Osteoblast (primary cell): ENCODE measurements around the gene DOK7. TPM values are rescaled to one million over a fixed set of nuclear protein-coding genes. Genes with fewer than 3 reads are reported as not detected.

Experiments
- DNase-seq: peaks from one replicate; pipeline ENCODE4 v3.0.0; 2011; ENCODE audit warnings: low spot score, mixed read lengths; ENCODE audit not compliant: insufficient read length; ENCODE audit errors: missing footprints
- H2AFZ ChIP-seq: 2 replicates; pipeline ENCODE4 v1.6.0; 2011; ENCODE audit warnings: mild to moderate bottlenecking, low read length
- H3K27ac ChIP-seq: 2 replicates; pipeline ENCODE4 v1.5.1; 2011; ENCODE audit warnings: mild to moderate bottlenecking, low read depth, low read length, moderate library complexity
- H3K27me3 ChIP-seq: 2 replicates; pipeline ENCODE4 v1.6.0; 2012; ENCODE audit warnings: mild to moderate bottlenecking, control low read depth, inconsistent platforms, low read length, moderate library complexity; ENCODE audit not compliant: insufficient read depth
- H3K36me3 ChIP-seq: 2 replicates; pipeline ENCODE4 v1.5.1; 2011; ENCODE audit warnings: mild to moderate bottlenecking, low read length, control low read depth, moderate library complexity; ENCODE audit not compliant: insufficient read depth
- H3K4me1 ChIP-seq: 2 replicates; pipeline ENCODE4 v1.5.1; 2011; ENCODE audit warnings: mild to moderate bottlenecking, low read length, control low read depth, moderate library complexity; ENCODE audit not compliant: insufficient read depth
- H3K4me2 ChIP-seq: 2 replicates; pipeline ENCODE4 v1.6.0; 2011; ENCODE audit warnings: mild to moderate bottlenecking, low read length; ENCODE audit not compliant: insufficient read depth
- H3K4me3 ChIP-seq: fragments of 200-600 bp; sonication (generic); 3 replicates; pipeline ENCODE4 v1.5.1; 2012; ENCODE audit warnings: mild to moderate bottlenecking, low read length, inconsistent platforms; ENCODE audit not compliant: insufficient read depth
- H3K79me2 ChIP-seq: 2 replicates; pipeline ENCODE4 v1.6.0; 2012; ENCODE audit warnings: mild to moderate bottlenecking, low read length, control low read depth, inconsistent platforms; ENCODE audit not compliant: insufficient read depth
- H3K9me3 ChIP-seq: 2 replicates; pipeline ENCODE4 v1.5.1; 2011; ENCODE audit warnings: low read depth, low read length, control low read depth
- H4K20me1 ChIP-seq: 2 replicates; pipeline ENCODE4 v1.6.0; 2012; ENCODE audit warnings: mild to moderate bottlenecking, low read length, control low read depth; ENCODE audit not compliant: insufficient read depth
- CTCF ChIP-seq: IDR thresholded peaks from 2 replicates; pipeline ENCODE4 v1.5.1; 2011; ENCODE audit warnings: mild to moderate bottlenecking, low read depth, low read length, moderate library complexity; ENCODE audit errors: extremely low read depth
- total RNA-seq: library from RNA; depleted of rRNA; stranded (reverse); fragments of >200 nt; gene quantifications from 2 replicates; pipeline ENCODE4 v1.2.3, GENCODE V29; 2012

The DOK7 gene
- total RNA-seq, 1 donor, result not detected

DNA sequence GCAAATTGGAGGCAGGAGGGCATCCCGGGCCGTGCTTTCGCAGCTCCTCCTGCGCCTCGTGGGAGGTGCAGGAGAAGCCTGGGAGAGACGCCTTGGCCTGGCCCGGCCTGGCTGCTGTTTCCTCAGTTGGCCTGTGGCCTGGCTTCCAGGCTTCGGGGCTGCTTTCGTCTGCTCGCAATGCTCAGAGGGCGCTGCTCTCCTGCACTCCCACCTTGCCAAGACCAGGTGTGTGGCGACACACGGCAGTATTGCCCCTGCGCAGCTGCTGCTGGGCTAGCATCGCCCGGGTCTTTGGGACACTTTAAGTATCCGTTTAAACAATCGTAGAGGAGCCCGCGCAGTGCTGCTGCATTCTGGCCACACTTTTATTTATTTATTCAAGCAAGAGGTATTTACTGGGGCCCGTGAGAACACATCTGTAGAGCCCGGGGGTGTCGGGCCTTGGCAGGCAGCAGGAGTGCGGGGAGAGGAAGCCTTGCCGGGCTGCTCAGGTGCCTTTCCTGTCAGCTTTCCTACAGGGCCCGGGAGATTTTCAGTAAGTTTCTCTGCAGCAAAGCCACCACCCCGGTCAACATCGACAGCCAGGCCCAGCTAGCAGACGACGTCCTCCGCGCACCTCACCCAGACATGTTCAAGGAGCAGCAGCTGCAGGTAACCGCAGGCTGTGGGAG is 47.5 kb upstream of the DOK7 start:
- Histone ChIP-seq H3K79me2 (no peaks in the 10 kb centered on the region), H2AFZ (no peak overlapping the region), H3K9me3 (no peaks in the 10 kb centered on the region), H3K27me3 (no peaks in the 10 kb centered on the region), H3K27ac (no peak overlapping the region), H3K4me3 (no peak overlapping the region), H3K4me2 (no peak overlapping the region), H4K20me1 (peaks cover 10% of the 10 kb centered on the region), H3K36me3 (no peaks in the 10 kb centered on the region), H3K4me1 (no peaks in the 10 kb centered on the region)
- DNase-seq, result peak; percentile 78
- TF ChIP-seq CTCF, result no peak

DNA sequence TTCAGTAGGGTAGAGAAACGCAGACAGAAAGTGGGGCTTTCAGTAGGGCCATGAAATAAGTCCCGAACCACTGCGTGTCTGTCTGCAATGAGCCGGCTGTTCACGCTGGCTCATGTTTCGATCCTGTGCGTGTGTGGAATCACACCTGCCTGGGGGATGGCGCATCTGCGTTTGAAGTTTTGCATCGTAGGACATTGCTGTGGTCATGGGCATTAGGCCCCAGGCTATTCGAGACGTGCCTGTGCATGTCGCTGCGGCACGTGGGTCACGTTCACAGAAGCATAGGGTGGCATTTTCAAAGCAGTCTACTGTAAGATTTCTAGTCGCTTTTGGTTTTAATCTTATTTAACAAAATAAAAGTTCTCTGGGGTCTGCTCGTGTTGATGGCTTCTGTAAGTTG is 46.8 kb upstream of the DOK7 start:
- Histone ChIP-seq H3K4me1 (no peaks in the 10 kb centered on the region), H2AFZ (no peak overlapping the region), H3K4me2 (no peak overlapping the region), H4K20me1 (peaks cover 10% of the 10 kb centered on the region), H3K4me3 (no peak overlapping the region), H3K27me3 (no peaks in the 10 kb centered on the region), H3K9me3 (no peaks in the 10 kb centered on the region), H3K36me3 (no peaks in the 10 kb centered on the region), H3K79me2 (no peaks in the 10 kb centered on the region), H3K27ac (no peak overlapping the region)
- DNase-seq, result peak; percentile 86
- TF ChIP-seq CTCF, result no peak

DNA sequence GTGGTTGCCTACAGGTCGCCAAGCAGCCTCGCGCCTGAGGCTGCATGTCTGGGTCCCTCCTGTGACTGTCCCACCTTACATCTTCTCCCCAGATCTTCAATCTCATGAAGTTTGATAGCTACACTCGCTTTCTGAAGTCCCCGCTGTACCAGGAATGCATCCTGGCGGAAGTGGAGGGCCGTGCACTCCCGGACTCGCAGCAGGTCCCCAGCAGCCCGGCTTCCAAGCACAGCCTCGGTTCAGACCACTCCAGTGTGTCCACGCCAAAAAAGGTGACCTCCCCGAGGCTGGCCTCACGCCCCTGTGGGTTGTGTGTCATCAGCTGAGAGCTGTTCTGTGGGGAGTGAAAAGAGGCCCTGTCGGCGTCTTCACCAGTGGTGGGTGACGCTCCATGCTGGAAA is 46.3 kb upstream of the DOK7 start:
- Histone ChIP-seq H3K4me3 (no peak overlapping the region), H4K20me1 (peaks cover 7% of the 10 kb centered on the region), H2AFZ (no peak overlapping the region), H3K27ac (no peak overlapping the region), H3K4me2 (no peak overlapping the region), H3K4me1 (no peaks in the 10 kb centered on the region), H3K9me3 (no peaks in the 10 kb centered on the region), H3K27me3 (no peaks in the 10 kb centered on the region), H3K79me2 (no peaks in the 10 kb centered on the region), H3K36me3 (no peaks in the 10 kb centered on the region)
- TF ChIP-seq CTCF, result no peak
- peak; percentile 71 for DNase-seq

DNA sequence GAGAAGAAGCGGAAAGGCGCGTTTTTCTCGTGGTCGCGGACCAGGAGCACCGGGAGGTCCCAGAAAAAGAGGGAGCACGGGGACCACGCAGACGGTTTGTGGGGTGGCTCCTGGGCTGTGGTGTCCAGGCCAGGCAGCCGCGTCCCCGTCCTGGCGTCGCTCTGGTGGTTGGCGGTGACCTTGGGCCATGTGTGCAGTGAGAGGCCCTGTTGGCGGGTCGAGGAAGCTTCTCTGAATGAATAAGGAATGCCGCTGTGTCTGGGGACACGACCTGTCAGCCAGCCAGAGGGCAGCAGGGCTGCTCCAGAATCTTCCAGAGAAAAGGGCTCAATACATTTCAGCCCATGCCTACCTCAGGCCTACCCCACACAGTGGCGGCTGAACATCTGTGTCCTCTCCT is 45.7 kb upstream of the DOK7 start:
- H3K9me3 ChIP-seq, result no peaks in the 10 kb centered on the region
- no peak overlapping the region for H3K4me3 ChIP-seq
- H3K4me2 ChIP-seq, result no peak overlapping the region
- H2AFZ ChIP-seq, result no peak overlapping the region
- no peaks in the 10 kb centered on the region for H3K27me3 ChIP-seq
- H3K36me3 ChIP-seq, result no peaks in the 10 kb centered on the region
- no peak for TF ChIP-seq CTCF
- peaks cover 7% of the 10 kb centered on the region for H4K20me1 ChIP-seq
- peak; percentile 65 for DNase-seq
- no peaks in the 10 kb centered on the region for H3K4me1 ChIP-seq
- H3K27ac ChIP-seq, result no peak overlapping the region
- H3K79me2 ChIP-seq, result no peaks in the 10 kb centered on the region
